PFSK-1 (cell line): ENCODE results near the gene WDR74.

ENCODE experiments used
- FOXP2 ChIP-seq: optimal IDR thresholded peaks from 2 replicates; pipeline ENCODE3; 2011; ENCODE audit warnings: borderline replicate concordance, control low read depth, inconsistent platforms; ENCODE audit not compliant: insufficient read depth; ENCODE audit errors: extremely low read length, extremely low read depth
- POLR2AphosphoS5 ChIP-seq: IDR thresholded peaks from 2 replicates; pipeline ENCODE4 v1.6.1; 2012; ENCODE audit warnings: low read depth, mild to moderate bottlenecking, control low read depth, low read length, moderate library complexity
- SIN3A ChIP-seq: IDR thresholded peaks from 2 replicates; pipeline ENCODE4 v1.6.1; 2012; ENCODE audit warnings: mild to moderate bottlenecking, low read length, moderate library complexity, borderline replicate concordance; ENCODE audit not compliant: insufficient read depth
- TAF1 ChIP-seq: IDR thresholded peaks from 2 replicates; pipeline ENCODE4 v1.6.1; 2012; ENCODE audit warnings: low read length, control low read depth, borderline replicate concordance; ENCODE audit not compliant: insufficient read depth
- TF ChIP-seq, protein P1 (sequence below), 2 experiments: IDR thresholded peaks; 2 replicates each; pipeline versions ENCODE4 v1.6.1 to v1.8.0; 2011 to 2012; ENCODE audit warnings: low read depth in 2 of 2, low read length in 2 of 2, control low read depth in 1 of 2, inconsistent platforms in 1 of 2, mild to moderate bottlenecking in 1 of 2, moderate library complexity in 1 of 2; ENCODE audit not compliant: insufficient read depth in 1 of 2

Gene WDR74

DNA sequence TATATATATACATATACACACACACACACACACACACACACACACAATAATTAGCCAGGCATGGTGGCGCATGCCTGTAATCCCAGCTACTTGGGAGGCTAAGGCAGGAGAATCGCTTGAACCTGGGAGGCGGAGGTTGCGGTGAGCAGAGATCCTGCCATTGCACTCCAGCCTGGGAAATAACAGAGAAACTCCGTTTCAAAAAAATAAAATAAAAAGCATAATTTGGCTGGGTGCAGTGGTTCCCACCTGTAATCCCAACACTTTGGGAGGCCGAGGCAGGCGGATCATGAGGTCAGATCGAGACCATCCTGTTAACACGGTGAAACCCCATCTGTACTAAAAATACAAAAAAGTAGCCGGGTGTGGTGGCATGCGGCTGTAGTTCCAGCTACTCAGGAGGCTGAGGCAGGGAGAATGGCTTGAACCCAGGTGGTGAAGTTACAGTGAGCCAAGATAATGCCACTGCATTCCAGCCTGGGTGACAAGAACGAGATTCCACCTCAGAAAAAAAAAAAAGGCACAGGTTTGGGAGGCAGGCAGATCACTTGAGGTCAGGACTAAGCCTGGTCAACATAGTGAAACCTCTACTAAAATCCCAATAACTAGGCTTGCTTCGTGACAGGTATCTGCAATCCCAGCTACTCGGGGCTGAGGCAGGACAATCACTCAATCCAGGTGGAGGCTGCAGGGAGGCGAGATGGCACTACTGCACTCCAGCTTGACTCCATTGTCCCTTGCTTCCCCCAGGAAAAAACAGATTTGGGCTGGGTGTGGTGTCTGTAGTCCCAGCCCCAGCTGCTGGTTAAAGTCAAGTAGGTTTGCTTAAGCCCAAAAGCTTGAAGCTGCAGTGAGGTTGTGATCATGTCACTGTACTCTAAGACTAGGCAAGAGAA is 11.8 kb upstream of the WDR74 start:
- peak; percentile 74; the same call in 1 of the 2 replicates for TF ChIP-seq POLR2AphosphoS5
- TF ChIP-seq SIN3A: peak; percentile 93; the same call in 1 of the 2 replicates
- no peak for TF ChIP-seq TAF1
- TF ChIP-seq FOXP2: no peak
- TF ChIP-seq, protein P1, sequence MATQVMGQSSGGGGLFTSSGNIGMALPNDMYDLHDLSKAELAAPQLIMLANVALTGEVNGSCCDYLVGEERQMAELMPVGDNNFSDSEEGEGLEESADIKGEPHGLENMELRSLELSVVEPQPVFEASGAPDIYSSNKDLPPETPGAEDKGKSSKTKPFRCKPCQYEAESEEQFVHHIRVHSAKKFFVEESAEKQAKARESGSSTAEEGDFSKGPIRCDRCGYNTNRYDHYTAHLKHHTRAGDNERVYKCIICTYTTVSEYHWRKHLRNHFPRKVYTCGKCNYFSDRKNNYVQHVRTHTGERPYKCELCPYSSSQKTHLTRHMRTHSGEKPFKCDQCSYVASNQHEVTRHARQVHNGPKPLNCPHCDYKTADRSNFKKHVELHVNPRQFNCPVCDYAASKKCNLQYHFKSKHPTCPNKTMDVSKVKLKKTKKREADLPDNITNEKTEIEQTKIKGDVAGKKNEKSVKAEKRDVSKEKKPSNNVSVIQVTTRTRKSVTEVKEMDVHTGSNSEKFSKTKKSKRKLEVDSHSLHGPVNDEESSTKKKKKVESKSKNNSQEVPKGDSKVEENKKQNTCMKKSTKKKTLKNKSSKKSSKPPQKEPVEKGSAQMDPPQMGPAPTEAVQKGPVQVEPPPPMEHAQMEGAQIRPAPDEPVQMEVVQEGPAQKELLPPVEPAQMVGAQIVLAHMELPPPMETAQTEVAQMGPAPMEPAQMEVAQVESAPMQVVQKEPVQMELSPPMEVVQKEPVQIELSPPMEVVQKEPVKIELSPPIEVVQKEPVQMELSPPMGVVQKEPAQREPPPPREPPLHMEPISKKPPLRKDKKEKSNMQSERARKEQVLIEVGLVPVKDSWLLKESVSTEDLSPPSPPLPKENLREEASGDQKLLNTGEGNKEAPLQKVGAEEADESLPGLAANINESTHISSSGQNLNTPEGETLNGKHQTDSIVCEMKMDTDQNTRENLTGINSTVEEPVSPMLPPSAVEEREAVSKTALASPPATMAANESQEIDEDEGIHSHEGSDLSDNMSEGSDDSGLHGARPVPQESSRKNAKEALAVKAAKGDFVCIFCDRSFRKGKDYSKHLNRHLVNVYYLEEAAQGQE (IDR thresholded peaks at IDR 0.05; ENCODE audit: insufficient read depth in 1 of 2, low read depth in 2 of 2, low read length in 2 of 2): 0 out of 4 replicates have a peak, but pooled peaks of 1 of the 2 experiments have one; percentile 5

DNA sequence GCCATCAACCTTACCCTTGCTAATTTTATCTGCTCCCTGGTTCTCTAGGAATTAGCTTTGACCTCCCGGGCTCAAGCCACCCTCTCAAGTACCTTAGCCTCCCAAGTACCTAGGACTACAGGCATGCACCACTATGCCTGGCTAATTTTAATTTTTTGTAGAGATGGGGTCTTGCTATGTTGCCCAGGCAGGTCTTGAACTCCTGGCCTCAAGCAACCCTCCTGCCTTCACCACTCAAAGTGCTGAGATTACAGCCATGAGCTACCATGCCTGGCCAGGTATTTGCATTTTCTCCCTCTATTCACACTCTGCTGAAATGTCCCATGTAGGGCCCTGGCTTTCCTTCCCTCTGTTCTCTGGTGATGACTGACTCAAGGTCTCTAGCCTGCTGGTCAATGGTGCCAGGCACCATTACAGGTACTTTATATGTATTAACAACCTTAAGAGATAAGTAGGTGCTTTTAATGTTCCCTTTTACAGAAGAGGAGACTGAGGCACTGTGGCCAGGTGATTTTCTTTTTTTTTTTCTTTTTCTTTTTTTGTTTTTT is 8.5 kb upstream of the WDR74 start:
- no peak for TF ChIP-seq TAF1
- no peak for TF ChIP-seq SIN3A
- TF ChIP-seq POLR2AphosphoS5: no peak

- TF ChIP-seq FOXP2: no peak
These were observed 6.8 kb upstream of the WDR74 start for GRCh38 chr11:62846177-62846576.

DNA sequence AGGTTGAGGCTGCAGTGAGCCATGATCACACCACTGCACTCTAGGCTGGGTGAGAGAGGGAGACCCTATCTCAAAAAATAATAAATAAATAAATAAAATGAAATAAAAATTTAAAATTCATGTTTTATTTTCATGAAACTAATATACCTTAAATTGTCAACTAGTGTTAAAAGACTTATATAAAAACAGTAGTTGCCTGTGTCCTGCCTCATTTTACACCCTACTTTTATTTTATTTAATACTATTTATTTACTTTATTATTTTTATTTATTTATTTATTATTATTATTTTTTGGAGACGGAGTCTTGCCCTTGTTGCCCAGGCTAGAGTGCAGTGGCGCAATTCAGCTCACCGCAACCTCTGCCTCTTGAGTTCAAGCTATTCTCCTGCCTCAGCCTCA is 4.8 kb upstream of the WDR74 start:
- no peak for TF ChIP-seq FOXP2
- TF ChIP-seq, protein P1 (IDR thresholded peaks at IDR 0.05; ENCODE audit: insufficient read depth in 1 of 2, low read depth in 2 of 2, low read length in 2 of 2): no peak
- no peak for TF ChIP-seq SIN3A
- TF ChIP-seq TAF1: no peak
- TF ChIP-seq POLR2AphosphoS5: no peak

DNA sequence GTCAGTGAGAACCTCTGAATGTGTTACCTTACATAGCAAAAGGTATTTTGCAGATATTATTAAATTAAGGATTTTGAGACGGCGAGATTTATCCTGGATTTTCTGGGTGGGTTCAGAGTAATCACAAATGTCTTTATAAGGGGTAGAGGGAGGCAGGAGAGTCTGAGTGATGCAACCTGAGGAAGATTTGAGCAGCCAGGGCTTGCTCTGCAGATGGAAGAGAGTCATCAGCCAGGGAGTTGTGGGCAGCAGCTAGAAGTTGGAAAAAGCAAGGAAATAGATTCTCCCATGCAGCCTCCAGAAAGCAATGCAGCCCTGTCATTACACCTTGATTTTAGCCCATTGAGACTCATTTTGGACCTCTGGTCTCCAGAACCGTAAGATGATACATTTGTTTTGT is 4.1 kb upstream of the WDR74 start:
- TF ChIP-seq POLR2AphosphoS5 (no peak), SIN3A (no peak), FOXP2 (no peak), TAF1 (no peak)
- TF ChIP-seq, protein P1 (IDR thresholded peaks at IDR 0.05; ENCODE audit: insufficient read depth in 1 of 2, low read depth in 2 of 2, low read length in 2 of 2): no peak

DNA sequence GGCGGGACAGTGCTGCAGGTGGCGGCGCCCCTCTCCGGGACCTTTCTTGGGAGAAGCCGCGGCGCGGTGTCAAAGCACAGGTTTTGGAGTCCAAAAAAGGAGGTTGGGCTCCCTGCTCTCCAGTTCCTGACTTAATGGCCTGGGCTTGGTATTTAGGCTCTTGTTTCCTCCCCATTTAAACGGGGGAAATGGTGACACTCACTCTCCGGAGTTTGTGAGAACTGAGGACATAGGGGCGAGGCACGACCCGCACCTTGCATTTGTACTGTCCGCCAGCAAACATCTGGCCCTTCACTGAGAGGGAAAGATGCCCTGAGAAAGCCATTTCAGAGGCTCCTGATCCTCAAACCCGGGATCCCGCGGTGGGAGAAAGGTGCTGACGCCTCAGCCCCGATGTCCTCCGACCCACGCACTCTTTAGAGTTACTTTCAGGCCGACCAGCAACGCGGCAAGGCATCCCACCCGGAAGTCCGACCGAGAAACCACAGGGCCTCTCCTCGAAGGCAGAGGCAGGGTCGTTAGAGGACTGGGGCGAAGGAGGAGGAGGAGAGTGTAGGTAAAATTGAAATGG is 2.9 kb upstream of the WDR74 start:
- no peak for TF ChIP-seq TAF1
- TF ChIP-seq, protein P1 (IDR thresholded peaks at IDR 0.05; ENCODE audit: insufficient read depth in 1 of 2, low read depth in 2 of 2, low read length in 2 of 2): no peak
